Lung (tissue), 12 donors: ENCODE results near the gene PEPD. TPM values are rescaled to one million over a fixed set of nuclear protein-coding genes. Genes with fewer than 3 reads are reported as not detected.

ENCODE experiments used
- ATAC-seq: fragments of 200-7000 bp; cut with Tn5 transposase; one replicate; pipeline ENCODE4 v1.9.1; 2020; ENCODE audit warnings: moderate number of reproducible peaks; ENCODE audit not compliant: insufficient read depth, low FRiP score
- DNase-seq, 3 donors: peaks; one replicate each; pipeline ENCODE4 v3.0.0-alpha.2; 2013 to 2017
- H3K27ac ChIP-seq, 2 donors: one replicate each; pipeline ENCODE4 v1.5.1; 2013; ENCODE audit warnings: mild to moderate bottlenecking in 2 of 2, moderate library complexity in 2 of 2, control low read depth in 1 of 2, inconsistent platforms in 1 of 2, low read depth in 1 of 2, low read length in 1 of 2
- H3K27me3 ChIP-seq, 3 donors: one replicate each; pipeline ENCODE4 v1.5.1; 2013; ENCODE audit warnings: low read length in 2 of 3; ENCODE audit not compliant: control insufficient read depth in 3 of 3, insufficient read depth in 3 of 3
- H3K36me3 ChIP-seq, 4 donors: one replicate each; pipeline ENCODE4 v1.5.1; 2013; ENCODE audit warnings: low read length in 4 of 4, mild to moderate bottlenecking in 1 of 4, moderate library complexity in 1 of 4; ENCODE audit not compliant: control insufficient read depth in 4 of 4, insufficient read depth in 4 of 4
- H3K4me1 ChIP-seq, 5 donors: one replicate each; pipeline ENCODE4 v1.5.1; 2013; ENCODE audit warnings: low read length in 5 of 5, mild to moderate bottlenecking in 2 of 5, moderate library complexity in 1 of 5; ENCODE audit not compliant: control insufficient read depth in 5 of 5, insufficient read depth in 5 of 5
- H3K4me3 ChIP-seq: one replicate; pipeline ENCODE4 v1.5.1; 2013; ENCODE audit warnings: mild to moderate bottlenecking, control low read depth, moderate library complexity
- H3K9ac ChIP-seq, 2 donors: one replicate each; pipeline ENCODE4 v1.5.1; 2013; ENCODE audit warnings: low read length in 2 of 2, control low read depth in 1 of 2; ENCODE audit not compliant: insufficient read depth in 1 of 2
- H3K9me3 ChIP-seq, 4 donors: one replicate each; pipeline ENCODE4 v1.5.1; 2013; ENCODE audit warnings: low read length in 3 of 4, mild to moderate bottlenecking in 1 of 4, moderate library complexity in 1 of 4; ENCODE audit not compliant: control insufficient read depth in 4 of 4, insufficient read depth in 3 of 4
- WGBS, 2 donors: extraction: QIAGEN DNeasy Blood & Tissue Kit; methylation state at CpG; one replicate each; pipeline ENCODE4 v1.1.7; 2013; 5-methylcytosine and 5-hydroxymethylcytosine counted together
- polyA plus RNA-seq, 2 donors: library from polyadenylated mRNA; stranded (reverse); fragments of 200-250 nt; gene quantifications; one replicate each; pipeline ENCODE4 v1.2.1, GENCODE V29; 2013
- total RNA-seq, 2 donors: library from RNA; depleted of rRNA in 1 of 2; stranded (reverse); fragments of >200 nt in 1 of 2; gene quantifications; one replicate each; pipeline ENCODE4 v1.2.1, GENCODE V29; 2014 to 2021
- TF ChIP-seq, protein P1 (sequence below): IDR thresholded peaks from 2 replicates; pipeline ENCODE4 v1.5.1; 2012; ENCODE audit warnings: mild to moderate bottlenecking; ENCODE audit errors: control extremely low read depth, extremely low read depth
- donor health status: control.
- donor health status: control.
- donor health status: Bipolar disorder and iron deficiency.
- donor health status: healthy.
- donor health status: DM: yes; HTN: yes; CAD: no.

The PEPD gene
- total and polyA plus RNA-seq, 4 donors, result 29.6 to 88.2 (median 73.4) TPM

GRCh38 chr19:33408538-33409434 is 112.8 kb downstream of the PEPD start:
- H3K9ac ChIP-seq, result no peak overlapping the region
- H3K27ac ChIP-seq, result no peak overlapping the region
- DNase-seq (no peak), ATAC-seq (no peak)
- H3K4me1 ChIP-seq, result peaks cover 0 to 28% (median 6%) of the 10 kb centered on the region in 5 donors
- no peaks in the 10 kb centered on the region for H3K9me3 ChIP-seq
- WGBS, 2 donors, result 87 to 89% methylated on average over 18 of the region's 18 CpGs
- TF ChIP-seq, protein P1, sequence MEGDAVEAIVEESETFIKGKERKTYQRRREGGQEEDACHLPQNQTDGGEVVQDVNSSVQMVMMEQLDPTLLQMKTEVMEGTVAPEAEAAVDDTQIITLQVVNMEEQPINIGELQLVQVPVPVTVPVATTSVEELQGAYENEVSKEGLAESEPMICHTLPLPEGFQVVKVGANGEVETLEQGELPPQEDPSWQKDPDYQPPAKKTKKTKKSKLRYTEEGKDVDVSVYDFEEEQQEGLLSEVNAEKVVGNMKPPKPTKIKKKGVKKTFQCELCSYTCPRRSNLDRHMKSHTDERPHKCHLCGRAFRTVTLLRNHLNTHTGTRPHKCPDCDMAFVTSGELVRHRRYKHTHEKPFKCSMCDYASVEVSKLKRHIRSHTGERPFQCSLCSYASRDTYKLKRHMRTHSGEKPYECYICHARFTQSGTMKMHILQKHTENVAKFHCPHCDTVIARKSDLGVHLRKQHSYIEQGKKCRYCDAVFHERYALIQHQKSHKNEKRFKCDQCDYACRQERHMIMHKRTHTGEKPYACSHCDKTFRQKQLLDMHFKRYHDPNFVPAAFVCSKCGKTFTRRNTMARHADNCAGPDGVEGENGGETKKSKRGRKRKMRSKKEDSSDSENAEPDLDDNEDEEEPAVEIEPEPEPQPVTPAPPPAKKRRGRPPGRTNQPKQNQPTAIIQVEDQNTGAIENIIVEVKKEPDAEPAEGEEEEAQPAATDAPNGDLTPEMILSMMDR, result no peak
- no peaks in the 10 kb centered on the region for H3K27me3 ChIP-seq
- H3K4me3 ChIP-seq, result no peak overlapping the region
- H3K36me3 ChIP-seq, result peaks cover 0 to 19% (median 0%) of the 10 kb centered on the region in 4 donors

GRCh38 chr19:33408116-33408515 is 113.5 kb downstream of the PEPD start:
- Histone ChIP-seq H3K27me3 (no peaks in the 10 kb centered on the region), H3K4me1 (peaks cover 0 to 35% (median 13%) of the 10 kb centered on the region in 5 donors), H3K9me3 (no peaks in the 10 kb centered on the region), H3K4me3 (no peak overlapping the region), H3K36me3 (peaks cover 0 to 19% (median 0%) of the 10 kb centered on the region in 4 donors), H3K27ac (no peak overlapping the region), H3K9ac (no peak overlapping the region)
- TF ChIP-seq, protein P1, result no peak
- DNase-seq (no peak), ATAC-seq (no peak)
- 86 to 87% methylated on average over 13 of the region's 13 CpGs for WGBS, 2 donors

DNA sequence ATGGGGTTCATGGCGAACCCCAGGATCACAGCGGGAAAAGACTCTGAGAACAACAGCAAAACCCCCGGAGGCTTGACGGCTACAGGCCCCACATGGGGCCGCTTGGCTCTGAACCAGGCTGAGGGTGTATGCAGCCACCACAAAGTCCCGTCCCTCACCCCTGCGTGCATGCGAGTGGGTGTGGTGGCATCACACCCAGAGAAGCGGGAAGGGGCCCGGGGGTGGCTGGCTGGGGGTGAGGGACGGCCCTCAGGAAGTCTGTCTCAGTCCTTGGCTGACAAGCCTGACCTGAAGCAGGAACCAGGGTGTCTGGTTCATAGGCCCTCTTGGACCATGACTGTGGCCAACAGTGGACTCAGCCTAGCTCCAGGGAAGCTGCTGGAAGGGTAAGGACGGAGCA is 113.9 kb downstream of the PEPD start:
- Histone ChIP-seq H3K27me3 (no peaks in the 10 kb centered on the region), H3K9ac (no peak overlapping the region), H3K27ac (no peak overlapping the region), H3K4me3 (no peak overlapping the region), H3K36me3 (peaks cover 0 to 19% (median 0%) of the 10 kb centered on the region in 4 donors), H3K4me1 (peaks cover 0 to 39% (median 16%) of the 10 kb centered on the region in 5 donors), H3K9me3 (no peaks in the 10 kb centered on the region)
- no peak for ATAC-seq
- no peak for DNase-seq
- 62 to 72% methylated on average over 12 of the region's 12 CpGs for WGBS, 2 donors
- TF ChIP-seq, protein P1, result no peak
